NCI-H2196 treated with DMSO at 0.1 percent for 48 hours (cell line): ENCODE data around the gene MSN.

ENCODE experiments used
- DNase-seq: peaks from one replicate; lab custom pipeline; 2025; ENCODE audit not compliant: unreplicated experiment; lab: John Stamatoyannopoulos, UW

The MSN gene

DNA sequence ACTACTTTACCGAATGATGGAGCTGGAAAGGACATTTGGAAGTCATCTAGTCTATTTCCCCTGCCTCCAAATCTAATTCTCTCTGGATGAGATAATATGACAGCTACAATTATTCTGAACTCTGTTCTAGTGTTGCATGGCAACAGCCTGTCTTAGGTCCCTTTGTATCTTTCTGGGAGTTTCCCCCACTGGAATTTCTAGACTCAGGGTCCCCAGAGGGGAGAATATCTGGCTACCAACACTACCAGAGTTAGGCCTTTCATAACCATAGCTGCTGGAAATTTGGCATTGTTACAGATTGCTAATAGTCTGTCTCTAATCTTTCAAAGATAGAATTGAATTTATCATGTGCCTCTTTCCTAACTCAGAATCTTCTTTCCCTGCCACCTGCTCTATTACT is 4.5 kb downstream of the MSN start:
- no peak for DNase-seq

DNA sequence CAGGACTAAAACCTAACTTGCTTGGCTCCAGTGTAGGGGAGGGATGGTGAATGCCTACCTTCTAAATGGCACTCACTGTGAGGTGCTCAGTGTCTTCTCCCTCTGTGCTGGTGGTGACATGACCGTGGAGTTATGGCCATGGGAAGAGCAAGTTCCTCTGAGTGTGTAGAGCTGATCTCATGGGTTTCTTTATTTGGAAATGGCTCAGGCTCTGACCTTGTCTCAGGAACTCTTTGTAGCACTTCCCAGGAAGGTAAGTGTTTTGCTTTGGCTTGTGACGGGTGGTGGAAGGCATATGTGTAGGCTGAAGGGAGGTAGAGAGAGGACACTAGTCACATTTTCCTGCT is 6.4 kb downstream of the MSN start:
- no peak for DNase-seq

DNA sequence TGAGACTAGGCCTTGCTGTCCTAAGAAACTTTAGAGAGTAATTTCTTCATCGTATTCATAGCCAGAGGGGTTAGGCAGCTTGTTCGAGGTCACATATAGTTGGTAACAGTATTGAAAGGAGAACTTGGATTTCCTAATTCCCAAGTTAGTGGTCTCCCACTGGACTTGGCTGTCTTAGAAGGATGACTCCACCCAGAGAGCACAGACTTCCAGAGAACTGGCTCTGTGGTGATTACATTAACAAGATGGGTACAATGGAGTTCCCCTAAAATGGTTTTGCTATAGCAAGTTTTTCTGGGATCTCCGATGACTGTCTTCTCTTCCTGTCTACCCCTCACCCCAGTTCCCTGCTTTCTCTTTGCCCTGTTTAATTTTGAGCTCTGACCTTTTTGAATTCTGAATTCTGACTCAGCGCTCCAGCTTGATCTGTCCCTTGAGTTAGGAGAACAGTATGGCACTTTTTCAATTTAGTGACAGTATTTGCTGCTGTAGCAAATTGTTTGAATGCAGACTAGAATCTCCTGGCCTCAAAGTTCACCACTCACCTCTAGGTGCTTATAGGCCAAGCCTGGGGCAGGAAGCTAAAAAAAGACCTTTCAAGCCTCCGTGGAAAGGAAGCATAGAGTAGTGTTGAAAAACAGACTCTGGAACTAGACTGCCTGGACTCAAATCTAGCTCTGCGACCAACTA is 6.9 kb downstream of the MSN start:
- DNase-seq = no peak

DNA sequence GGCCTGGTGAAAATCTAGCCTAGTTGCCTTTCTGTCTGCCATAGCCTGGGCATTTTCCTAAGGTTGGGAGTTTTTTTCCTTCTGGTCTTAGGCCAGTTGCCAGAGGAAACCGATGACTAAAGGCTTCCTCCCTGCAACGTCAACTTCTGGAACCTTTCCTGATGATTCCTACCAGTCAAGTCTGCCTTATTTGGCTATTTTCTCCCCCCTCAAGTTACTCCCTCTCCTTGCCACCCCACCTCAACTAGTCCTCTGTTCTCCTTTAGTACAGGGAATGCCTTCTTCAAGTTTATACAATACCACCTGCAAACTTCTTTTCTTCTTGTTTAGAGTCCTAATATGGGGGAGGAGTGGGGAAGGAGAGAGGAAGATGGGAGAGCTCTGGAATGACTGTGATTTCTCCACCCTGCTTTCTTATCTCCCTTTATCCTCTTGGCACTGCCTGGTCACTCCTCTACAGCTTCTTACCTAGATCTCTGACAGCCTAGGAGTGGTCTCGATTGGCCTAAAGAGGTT is 10.6 kb downstream of the MSN start:
- DNase-seq = no peak

DNA sequence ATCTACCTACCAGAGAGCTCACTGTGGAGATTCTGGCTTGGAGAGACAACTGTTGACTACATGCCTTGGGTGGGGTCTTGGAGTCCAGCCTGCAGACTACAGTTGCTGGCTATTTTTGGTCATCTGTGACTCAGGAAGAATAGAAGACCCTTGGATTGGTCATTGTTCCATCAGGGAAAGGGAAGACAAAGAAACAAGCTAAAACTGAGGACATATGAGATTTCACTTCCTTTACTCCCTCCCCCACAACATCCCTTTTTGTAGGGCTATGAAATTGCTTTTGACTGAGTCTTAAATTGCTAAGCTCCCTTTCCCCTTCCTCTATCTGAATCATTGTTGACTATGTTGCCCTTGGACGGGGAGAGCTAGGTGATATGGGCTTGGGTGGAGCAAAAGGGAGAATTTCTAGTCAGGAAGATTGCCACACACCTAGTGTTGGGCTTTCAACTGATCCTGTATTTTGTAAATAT is 11.7 kb downstream of the MSN start:
- no peak for DNase-seq

DNA sequence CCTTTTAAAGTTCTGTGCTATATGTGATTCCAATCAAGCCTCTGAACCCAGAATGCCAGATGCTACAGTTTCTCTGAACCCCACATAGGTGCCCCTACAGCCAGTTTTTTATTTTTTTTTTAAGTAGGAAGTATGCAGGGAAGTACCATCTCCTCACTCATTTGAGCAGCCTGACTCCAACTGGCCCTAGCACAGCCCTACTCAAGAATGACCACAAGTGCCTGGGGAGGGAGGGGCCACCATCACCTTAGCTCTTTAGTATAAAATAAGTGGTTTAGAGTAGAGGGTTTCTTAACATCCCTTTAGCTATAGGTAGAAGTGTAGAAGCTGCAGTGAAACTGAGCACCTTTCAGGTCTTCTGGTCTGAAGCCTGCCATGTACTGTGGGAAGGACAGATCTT is 14.4 kb downstream of the MSN start:
- DNase-seq = no peak

DNA sequence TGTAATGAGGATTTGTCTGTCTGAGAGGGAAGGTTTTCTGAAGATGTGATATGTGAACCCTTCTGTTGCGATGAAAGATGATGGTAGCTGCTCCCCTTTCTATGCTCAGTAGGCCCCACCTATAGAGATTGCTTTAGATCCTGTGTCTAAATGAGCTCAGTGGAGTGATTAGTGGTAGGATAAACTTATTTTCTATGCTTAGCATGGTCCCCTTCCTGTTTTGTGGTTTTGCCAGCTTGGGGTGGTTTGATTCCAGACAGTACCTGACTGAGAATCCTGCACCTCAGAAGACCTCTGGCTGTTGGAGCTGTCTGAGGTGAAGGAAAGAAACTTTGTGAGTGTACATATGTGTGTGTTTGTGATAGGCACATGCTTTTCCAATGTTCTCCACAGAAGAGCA is 17.7 kb downstream of the MSN start:
- DNase-seq = no peak

DNA sequence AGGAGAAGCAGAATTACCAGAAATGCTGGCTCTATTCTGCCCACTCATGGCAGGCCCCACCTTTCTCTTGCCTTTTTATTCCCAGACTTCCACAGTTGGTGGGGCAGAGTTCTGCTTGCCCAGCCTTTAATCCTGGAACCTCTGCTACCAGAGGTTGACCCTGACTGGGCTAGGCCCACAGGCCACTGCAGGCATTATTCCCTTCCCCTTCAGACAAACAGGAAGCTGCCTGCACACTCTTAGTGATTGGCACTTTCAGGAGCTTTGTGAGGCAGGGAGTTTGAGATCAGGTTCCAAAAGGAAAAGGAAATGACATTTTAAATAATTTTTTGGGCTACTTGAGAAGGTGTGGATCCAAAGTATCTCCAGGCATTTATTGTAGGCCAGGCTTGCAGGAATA is 18.8 kb downstream of the MSN start:
- no peak for DNase-seq

DNA sequence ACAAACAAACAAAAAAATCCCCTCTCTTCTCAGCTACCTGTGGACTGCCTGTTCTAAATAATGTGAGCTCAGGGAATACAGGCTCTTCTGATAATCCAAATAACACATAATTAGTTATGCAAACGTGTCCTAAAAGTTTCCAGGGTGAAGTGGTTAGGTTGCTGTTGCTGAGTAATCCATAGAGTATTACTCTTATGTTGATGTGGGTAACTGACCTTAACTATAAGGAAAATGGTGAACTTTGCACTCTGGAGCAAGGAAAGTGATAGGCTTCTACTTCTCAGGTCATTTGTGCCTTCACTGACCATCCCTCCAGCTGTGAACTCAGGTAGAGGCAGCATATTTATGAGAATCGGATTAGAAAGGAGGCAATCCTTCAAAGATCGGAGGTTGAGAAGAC is 19.9 kb downstream of the MSN start:
- DNase-seq = no peak

DNA sequence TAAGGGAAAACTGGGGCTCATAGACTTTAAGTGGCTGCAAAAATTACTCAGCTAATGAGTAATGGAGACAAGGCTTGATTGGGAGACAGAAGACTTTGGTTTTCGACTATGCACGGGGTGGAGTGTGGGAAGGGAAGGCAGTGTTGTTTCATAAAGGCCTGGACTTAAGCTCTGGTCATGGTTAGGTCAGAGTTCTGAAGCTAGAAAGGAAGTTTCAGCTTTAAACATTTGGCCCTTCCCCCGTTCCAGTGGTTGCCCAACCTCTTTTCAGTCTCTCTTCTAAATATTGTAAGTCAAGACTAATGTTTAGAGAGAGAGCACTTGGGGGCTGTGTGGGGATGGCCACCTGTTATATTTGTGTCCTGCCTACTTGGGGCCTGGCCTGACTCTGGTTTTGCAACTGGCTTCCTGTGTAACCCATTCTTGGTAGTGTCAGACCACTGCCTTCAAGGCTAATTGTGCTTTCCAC is 21.0 kb downstream of the MSN start:
- no peak for DNase-seq

DNA sequence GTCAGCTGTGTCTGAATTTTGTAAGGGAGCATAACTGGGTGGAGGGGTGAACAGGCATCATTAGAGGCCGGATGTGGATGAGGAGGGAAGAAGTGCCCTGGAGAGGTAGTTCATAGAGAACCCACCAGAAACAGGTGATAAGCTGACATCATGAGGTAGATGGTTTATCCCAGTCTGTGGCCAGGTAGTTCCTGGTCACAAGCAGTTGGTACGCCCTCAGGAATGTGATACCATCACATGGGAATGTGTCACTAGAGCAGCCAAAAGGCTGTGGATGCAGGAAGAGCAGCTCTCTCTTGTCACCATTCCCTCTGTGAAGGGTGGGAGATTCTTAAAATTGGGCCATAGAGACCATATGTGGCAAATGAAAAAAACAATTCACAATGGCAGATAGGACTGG is 21.9 kb downstream of the MSN start:
- DNase-seq = no peak

DNA sequence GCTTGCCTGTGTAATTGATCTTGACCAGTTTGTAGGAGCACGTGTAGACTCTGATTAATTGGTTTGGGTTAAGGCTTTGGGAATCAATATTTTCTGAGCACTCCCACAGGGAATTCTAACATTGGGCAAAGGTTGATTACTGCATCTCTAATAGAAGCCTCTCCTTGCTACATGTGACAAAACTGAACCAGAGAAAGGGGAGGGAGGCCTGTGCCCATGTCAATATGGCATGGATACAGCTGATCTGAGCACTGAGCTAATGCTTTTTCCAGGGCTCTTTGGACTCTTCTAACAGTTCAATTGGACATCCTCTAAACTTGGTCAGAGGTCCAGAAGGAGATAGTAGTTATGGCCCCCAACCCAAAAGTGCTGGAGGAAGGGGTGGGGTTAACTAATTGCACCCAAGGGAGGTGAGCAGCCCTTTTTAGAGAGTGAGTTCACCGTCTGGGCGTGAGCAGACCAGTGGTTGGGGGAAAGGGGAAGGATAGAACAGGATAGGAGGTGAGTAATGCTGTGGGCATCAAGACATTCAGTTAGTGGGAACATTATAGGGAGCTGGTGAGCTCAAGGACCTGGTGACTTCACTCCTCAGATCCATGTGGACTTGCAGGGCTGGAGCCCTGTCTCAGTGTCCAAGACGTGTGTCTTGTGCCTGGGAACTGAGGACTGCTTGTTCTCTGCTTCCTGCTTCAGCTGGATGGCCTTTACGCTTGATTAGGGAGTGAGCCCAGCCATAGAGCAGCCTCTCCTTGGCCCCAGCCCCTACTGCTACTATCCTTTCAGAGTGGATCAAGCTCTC is 22.8 kb downstream of the MSN start:
- DNase-seq = no peak

DNA sequence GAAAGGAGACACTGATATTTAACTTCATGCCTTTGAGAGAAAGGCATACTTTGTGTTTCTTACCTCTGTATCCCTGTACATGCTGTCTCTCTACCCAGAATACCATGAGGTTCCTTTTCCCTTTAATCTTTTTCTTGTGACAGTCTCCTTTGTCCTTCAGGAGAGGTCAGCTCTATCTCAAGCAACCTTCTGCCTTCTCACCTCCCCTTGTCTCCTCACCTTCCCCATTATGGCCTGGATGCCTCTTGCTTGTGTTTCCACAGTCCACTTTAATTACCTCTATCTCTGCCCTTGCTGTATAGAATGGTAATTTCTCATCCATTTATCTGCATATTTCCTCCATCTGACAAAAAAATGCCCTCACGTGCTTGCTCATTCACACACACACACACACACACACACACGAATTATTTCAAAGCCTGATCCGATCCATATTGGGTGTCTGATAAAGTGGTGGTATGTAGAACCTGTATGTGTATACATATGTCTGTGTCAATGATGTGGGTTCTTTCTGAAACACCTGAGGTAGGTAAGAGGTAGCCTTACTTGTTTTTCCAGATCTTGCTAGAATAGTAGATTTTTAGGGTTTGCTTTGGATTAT is 28.5 kb downstream of the MSN start:
- no peak for DNase-seq

DNA sequence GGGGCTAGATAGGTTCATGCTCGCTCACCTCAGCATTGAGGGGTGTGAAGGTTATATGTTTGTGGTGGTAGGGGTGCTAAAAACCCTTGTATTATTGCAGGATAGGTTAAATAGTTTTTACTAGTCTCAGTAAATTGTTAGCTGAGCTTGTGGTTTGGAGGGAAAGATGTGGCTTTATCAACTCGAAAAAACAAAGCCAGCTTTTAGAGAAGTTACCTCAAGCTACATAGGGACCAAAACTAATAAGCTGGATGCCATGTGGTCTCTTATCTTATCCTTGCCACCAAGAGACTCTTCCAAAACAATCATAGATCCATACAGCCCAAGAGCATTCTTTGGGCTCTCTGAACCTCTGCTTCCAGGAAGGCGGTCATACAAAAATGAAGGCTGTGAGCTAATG is 29.2 kb downstream of the MSN start:
- no peak for DNase-seq

DNA sequence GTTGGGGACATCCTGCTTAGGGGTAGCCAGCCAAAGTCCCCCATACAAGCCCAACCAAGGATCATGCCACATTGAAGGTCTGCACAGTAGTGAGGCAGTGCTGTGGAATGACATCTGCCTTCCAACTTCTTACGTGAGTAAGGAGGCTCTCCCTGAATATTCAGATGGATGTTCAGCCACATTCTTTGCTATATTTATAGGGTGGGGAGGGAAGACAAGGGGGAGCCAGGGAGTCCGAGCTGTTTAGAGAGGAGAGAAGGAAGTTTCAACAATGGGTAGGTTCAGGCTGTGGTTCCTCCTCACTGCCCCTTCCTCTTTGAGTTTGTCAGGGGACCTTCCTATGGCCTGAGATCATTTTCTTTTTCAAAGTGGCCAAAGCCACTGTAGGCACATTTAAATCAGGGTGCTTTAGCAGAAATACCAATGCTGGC is 29.8 kb downstream of the MSN start:
- DNase-seq = no peak

DNA sequence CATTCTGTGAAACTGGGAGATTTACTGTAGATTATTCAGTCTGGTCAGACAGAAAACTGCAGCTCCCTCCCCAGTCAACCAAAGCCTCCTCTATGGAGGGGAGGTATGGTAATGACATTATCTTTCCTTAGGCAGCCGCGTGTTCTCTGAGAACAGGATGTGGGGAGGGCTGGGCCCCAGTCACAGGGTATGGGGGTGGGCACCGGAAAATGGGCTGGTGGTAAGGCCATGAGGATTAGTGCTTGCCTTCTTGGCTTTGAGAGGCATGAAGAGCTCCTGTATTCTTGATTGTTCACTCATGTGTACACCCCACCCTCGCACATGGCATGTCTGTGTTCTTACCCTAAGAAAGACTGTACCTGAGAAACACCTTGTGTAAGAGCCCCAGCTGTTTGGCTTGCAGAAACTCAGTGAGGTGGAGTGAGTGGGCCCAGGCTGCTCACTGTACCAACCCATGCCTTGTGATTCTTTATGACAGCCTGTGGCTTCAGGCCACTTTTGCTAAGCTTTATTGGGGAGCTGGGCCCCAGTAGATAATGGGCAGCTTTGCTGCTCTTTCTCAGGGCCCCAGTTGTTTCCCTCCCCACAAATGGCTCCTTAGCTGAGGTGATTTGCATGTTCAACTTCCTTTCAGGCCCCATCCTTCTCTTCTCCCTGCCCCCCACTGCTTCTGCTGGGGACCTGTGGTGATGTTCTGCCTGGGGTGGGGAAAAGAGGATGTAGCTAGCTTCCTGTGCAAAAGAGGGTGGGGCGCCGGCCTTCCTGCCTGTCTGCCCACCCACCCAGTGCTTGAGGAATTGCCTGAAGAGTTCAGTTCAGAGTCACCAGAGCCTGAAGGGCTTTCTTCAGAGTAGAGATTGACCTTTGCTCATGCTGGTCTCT is 30.7 kb downstream of the MSN start:
- DNase-seq = no peak

DNA sequence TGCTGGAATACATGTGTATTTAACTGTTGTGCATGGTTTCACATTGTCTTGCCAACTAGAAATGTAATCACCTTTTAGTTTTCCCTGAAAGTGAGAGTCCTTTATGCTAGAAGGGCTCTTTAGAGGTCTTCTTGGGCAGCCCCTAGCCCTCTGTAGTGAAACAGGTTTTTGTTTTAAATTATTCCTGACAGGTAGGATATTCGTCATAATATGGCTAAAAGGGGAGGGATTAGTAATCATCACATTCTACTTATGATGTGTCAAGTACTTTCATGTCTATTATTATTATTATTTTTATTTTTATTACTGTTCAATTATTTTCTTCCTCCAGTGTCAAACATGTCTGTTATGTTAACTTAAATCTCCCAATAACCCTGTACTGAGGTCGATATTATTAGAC is 35.5 kb downstream of the MSN start:
- no peak for DNase-seq

DNA sequence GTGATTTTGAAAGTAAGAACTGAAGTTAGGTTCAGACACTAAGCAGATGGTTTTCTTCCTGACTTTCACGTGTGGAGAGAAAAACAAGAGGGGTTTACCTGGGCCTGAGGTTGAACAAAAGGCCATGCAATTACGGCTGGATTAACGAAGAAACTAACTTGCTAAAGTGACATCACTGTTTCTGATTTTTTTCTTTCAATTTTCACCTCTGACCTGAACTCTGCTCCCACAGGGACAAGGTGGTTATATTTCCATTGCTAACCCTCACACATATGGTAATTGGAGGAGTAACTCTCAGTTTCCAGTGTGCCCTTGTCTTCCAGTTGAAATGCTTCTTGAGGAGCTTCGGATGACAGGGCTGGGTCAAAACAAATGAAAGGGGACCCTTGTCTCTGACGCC is 38.0 kb downstream of the MSN start:
- DNase-seq = no peak

DNA sequence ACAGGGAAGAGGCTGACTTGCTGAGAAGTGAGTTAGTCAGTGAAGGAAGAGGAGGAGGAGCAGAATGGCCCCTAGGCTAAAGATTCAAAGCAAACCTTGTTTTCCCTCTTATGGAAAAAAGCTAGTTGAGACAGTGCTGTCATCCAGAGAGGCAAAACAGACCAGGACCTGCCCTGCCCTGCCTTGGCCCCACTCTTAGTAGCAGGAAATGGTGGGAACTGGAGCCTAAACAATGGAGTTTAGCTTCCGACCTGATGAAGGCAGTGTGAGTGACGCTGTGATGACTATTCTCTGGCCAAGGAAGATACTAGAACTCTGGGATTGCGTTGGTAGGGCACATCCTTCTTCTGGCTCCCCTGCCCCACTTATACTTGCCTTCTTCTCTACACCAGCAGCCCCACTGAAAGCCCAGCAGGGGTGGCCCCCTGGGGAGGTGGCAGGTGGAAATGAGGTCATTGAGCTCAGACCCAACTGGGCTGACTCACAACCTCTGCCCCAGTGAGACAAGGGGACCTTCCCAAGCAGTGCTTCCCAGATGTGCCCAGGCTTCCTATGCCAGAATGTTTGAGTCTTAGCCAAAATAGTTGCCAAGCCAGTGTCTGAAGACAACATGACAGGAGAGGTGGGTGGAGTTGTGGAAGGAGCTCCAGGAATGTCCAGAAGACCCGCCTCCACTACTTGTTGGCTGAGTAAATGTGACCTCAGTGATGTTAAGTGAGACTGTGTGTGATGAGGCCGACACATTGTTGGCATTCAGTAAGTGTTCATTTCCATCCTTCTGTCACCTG is 38.8 kb downstream of the MSN start:
- no peak for DNase-seq

DNA sequence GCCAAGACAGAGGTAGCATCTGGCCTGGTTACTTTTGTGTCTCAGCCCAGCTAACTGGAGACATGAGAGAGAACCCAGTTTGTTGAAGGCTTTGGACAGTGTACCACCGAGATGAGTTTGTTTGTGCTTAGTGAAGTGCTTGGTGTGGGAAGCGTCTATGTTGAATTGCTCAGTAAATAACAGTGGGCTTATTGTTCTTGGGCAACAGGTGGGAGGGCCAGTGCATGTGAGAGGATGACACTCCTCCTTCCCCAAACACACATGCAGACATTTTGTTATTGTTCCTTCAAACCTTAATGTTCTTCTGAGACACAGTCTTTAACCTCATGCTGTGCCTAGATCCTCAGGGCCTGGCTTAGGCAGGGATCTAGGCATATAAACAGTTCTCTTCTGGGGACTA is 39.7 kb downstream of the MSN start:
- no peak for DNase-seq
